ENCODE results near the gene HRH2.
"Not testable (repeated sequence)": the region's sequence is repeated elsewhere in the genome, so short reads cannot be mapped to it uniquely, and the experiment has no call there.

HRH2 gene

GRCh38 chr5:175650430-175651205 is 7.3 kb upstream of the HRH2 start:
- not testable (repeated sequence) for DNase-seq

GRCh38 chr5:175652741-175653663 is 4.9 kb upstream of the HRH2 start:
- DNase-seq, result no peak

- no peak for DNase-seq
Measured at GRCh38 chr5:175653763-175654162, 4.1 kb upstream of the HRH2 start.

- peak; percentile 87 for DNase-seq
Measured at GRCh38 chr5:175654339-175654738, 3.5 kb upstream of the HRH2 start.

GRCh38 chr5:175654807-175655206 is 3.1 kb upstream of the HRH2 start:
- peak; percentile 32 for DNase-seq

- DNase-seq, result no peak
Measured at GRCh38 chr5:175655411-175655810, 2.5 kb upstream of the HRH2 start.

GRCh38 chr5:175656966-175657365 is 905 bp upstream of the HRH2 start:
- no peak for DNase-seq

- no peak for DNase-seq
Measured at GRCh38 chr5:175658299-175659145, 651 bp downstream of the HRH2 start.

GRCh38 chr5:175659546-175660253 is 1.8 kb downstream of the HRH2 start:
- DNase-seq, result no peak

GRCh38 chr5:175663186-175664184 is 5.6 kb downstream of the HRH2 start:
- DNase-seq, result no peak

GRCh38 chr5:175664723-175665122 is 6.9 kb downstream of the HRH2 start:
- DNase-seq, result no peak

GRCh38 chr5:175666216-175666615 is 8.3 kb downstream of the HRH2 start:
- DNase-seq, result no peak

GRCh38 chr5:175668006-175668405 is 10.1 kb downstream of the HRH2 start:
- no peak for DNase-seq

- DNase-seq, result no peak
Measured at GRCh38 chr5:175670372-175670771, 12.5 kb downstream of the HRH2 start.

GRCh38 chr5:175671013-175671412 is 13.1 kb downstream of the HRH2 start:
- DNase-seq, result no peak

- no peak for DNase-seq
Measured at GRCh38 chr5:175672976-175673648, 15.2 kb downstream of the HRH2 start.

GRCh38 chr5:175674731-175675346 is 17.0 kb downstream of the HRH2 start:
- DNase-seq, result no peak

GRCh38 chr5:175675873-175676272 is 18.0 kb downstream of the HRH2 start:
- no peak for DNase-seq

GRCh38 chr5:175677571-175677970 is 19.7 kb downstream of the HRH2 start:
- DNase-seq, result no peak

- no peak for DNase-seq
Measured at GRCh38 chr5:175678074-175678473, 20.2 kb downstream of the HRH2 start.

Data from NCI-H345 (cell line).